ENCODE results near the gene MCM3AP. TPM values are rescaled to one million over a fixed set of nuclear protein-coding genes. Genes with fewer than 3 reads are reported as not detected.

MCM3AP gene
- total RNA-seq, 1 donor from 2014 or later: 153 TPM

GRCh38 chr21:46268371-46268770 lies 17.0 kb downstream of the MCM3AP start:
- no peak overlapping the region for H3K4me3 Mint-ChIP-seq
- DNase-seq (ENCODE audit: low read depth, low spot score): no peak
- TF ChIP-seq CTCF (conservative IDR thresholded peaks at IDR 0.05): no peak
- H3K4me1 Mint-ChIP-seq: no peaks in the 10 kb centered on the region
- no peak overlapping the region for H3K27ac Mint-ChIP-seq (ENCODE audit: unreplicated experiment)
- no peaks in the 10 kb centered on the region for H3K27me3 Mint-ChIP-seq (ENCODE audit: low read depth)
- H3K9me3 Mint-ChIP-seq: no peaks in the 10 kb centered on the region
- H3K36me3 Mint-ChIP-seq (ENCODE audit: low read depth): peaks cover 24% of the 10 kb centered on the region

- Mint-ChIP-seq H3K36me3 (ENCODE audit: low read depth) (peaks cover 15% of the 10 kb centered on the region), H3K4me1 (no peaks in the 10 kb centered on the region), H3K9me3 (no peaks in the 10 kb centered on the region), H3K4me3 (no peak overlapping the region), H3K27ac (ENCODE audit: unreplicated experiment) (no peak overlapping the region), H3K27me3 (ENCODE audit: low read depth) (no peaks in the 10 kb centered on the region)
- no peak for DNase-seq (ENCODE audit: low read depth, low spot score)
- no peak for TF ChIP-seq CTCF (conservative IDR thresholded peaks at IDR 0.05)
Measured at GRCh38 chr21:46266946-46267345, 18.5 kb downstream of the MCM3AP start.

GRCh38 chr21:46265736-46266525 lies 19.5 kb downstream of the MCM3AP start:
- DNase-seq (ENCODE audit: low read depth, low spot score): no peak
- no peak for TF ChIP-seq CTCF (conservative IDR thresholded peaks at IDR 0.05)
- Mint-ChIP-seq H3K27me3 (ENCODE audit: low read depth) (no peaks in the 10 kb centered on the region), H3K4me1 (no peaks in the 10 kb centered on the region), H3K4me3 (no peak overlapping the region), H3K36me3 (ENCODE audit: low read depth) (peaks cover 13% of the 10 kb centered on the region), H3K27ac (ENCODE audit: unreplicated experiment) (no peak overlapping the region), H3K9me3 (no peaks in the 10 kb centered on the region)

- no peak for TF ChIP-seq CTCF (conservative IDR thresholded peaks at IDR 0.05)
- DNase-seq (ENCODE audit: low read depth, low spot score): no peak
- H3K27ac Mint-ChIP-seq (ENCODE audit: unreplicated experiment): no peak overlapping the region
- H3K27me3 Mint-ChIP-seq (ENCODE audit: low read depth): no peaks in the 10 kb centered on the region
- peaks cover 13% of the 10 kb centered on the region for H3K36me3 Mint-ChIP-seq (ENCODE audit: low read depth)
- H3K4me1 Mint-ChIP-seq: no peaks in the 10 kb centered on the region
- no peak overlapping the region for H3K4me3 Mint-ChIP-seq
- H3K9me3 Mint-ChIP-seq: no peaks in the 10 kb centered on the region
Measured at GRCh38 chr21:46264690-46265144, 20.7 kb downstream of the MCM3AP start.

GRCh38 chr21:46264046-46264689 lies 21.2 kb downstream of the MCM3AP start:
- H3K27ac Mint-ChIP-seq (ENCODE audit: unreplicated experiment): no peak overlapping the region
- H3K4me1 Mint-ChIP-seq: no peaks in the 10 kb centered on the region
- TF ChIP-seq CTCF (conservative IDR thresholded peaks at IDR 0.05): no peak
- DNase-seq (ENCODE audit: low read depth, low spot score): no peak
- H3K27me3 Mint-ChIP-seq (ENCODE audit: low read depth): no peaks in the 10 kb centered on the region
- H3K4me3 Mint-ChIP-seq: no peak overlapping the region
- peaks cover 13% of the 10 kb centered on the region for H3K36me3 Mint-ChIP-seq (ENCODE audit: low read depth)
- no peaks in the 10 kb centered on the region for H3K9me3 Mint-ChIP-seq
